HFFc6 (cell line): Measurements from ENCODE around the gene WDR90. TPM values are rescaled to one million over a fixed set of nuclear protein-coding genes. Genes with fewer than 3 reads are reported as not detected.

Source experiments
- DNase-seq: peaks from one replicate; pipeline ENCODE4 v3.0.0-alpha.2; 2018
- H3K27ac Mint-ChIP-seq: 2 replicates; pipeline ENCODE4 v1.8.0; 2020; ENCODE audit warnings: mild to moderate bottlenecking, mixed read lengths
- H3K27me3 Mint-ChIP-seq: 2 replicates; pipeline ENCODE4 v1.8.0; 2021; ENCODE audit warnings: mild to moderate bottlenecking, moderate library complexity, mixed read lengths; ENCODE audit not compliant: insufficient read depth
- H3K36me3 Mint-ChIP-seq: 2 replicates; pipeline ENCODE4 v1.8.0; 2021; ENCODE audit warnings: low read depth, mixed read lengths
- H3K4me1 Mint-ChIP-seq: 2 replicates; pipeline ENCODE4 v1.8.0; 2020; ENCODE audit warnings: low read depth, mixed read lengths
- H3K4me3 Mint-ChIP-seq: 2 replicates; pipeline ENCODE4 v1.8.0; 2020; ENCODE audit warnings: mild to moderate bottlenecking, moderate library complexity, mixed read lengths
- H3K9me3 Mint-ChIP-seq: 2 replicates; pipeline ENCODE4 v1.8.0; 2020; ENCODE audit warnings: mild to moderate bottlenecking, mixed read lengths
- CTCF ChIP-seq: fragments of 200-600 bp; sonication (generic); IDR thresholded peaks from 2 replicates; pipeline ENCODE4 v1.5.0; 2021; ENCODE audit warnings: antibody characterized with exemption, mild to moderate bottlenecking
- total RNA-seq, 6 experiments: library from RNA; stranded (reverse); fragmentation: NEBNext Ultra II Directional; extraction: Animal tissue kit (Norgen Biotek cat#: 25700); gene quantifications; 2 replicates in 1 of 6; 3 replicates in 5 of 6; pipeline ENCODE4 v1.2.3, GENCODE V29; 2021

Gene WDR90
- total RNA-seq, 6 experiments from 2014 or later, result 11.6 to 19.0 (median 17.7) TPM

GRCh38 chr16:698911-699671, 49.9 kb downstream of the WDR90 start:
- H3K27ac Mint-ChIP-seq, result no peak overlapping the region

GRCh38 chr16:700684-701584, 51.8 kb downstream of the WDR90 start:
- Mint-ChIP-seq H3K36me3 (no peaks in the 10 kb centered on the region), H3K4me3 (no peak overlapping the region), H3K27ac (no peak overlapping the region), H3K27me3 (peaks cover 26% of the 10 kb centered on the region), H3K4me1 (no peaks in the 10 kb centered on the region), H3K9me3 (no peaks in the 10 kb centered on the region)
- no peak for TF ChIP-seq CTCF
- DNase-seq, result no peak

More at GRCh38 chr16:698911-699671, 49.9 kb downstream of the WDR90 start:
- Mint-ChIP-seq H3K4me3 (no peak overlapping the region), H3K4me1 (no peaks in the 10 kb centered on the region), H3K36me3 (no peaks in the 10 kb centered on the region), H3K9me3 (no peaks in the 10 kb centered on the region), H3K27me3 (peaks cover 35% of the 10 kb centered on the region)
- DNase-seq, result no peak
- no peak for TF ChIP-seq CTCF

GRCh38 chr16:702341-702740, 53.2 kb downstream of the WDR90 start:
- no peak for TF ChIP-seq CTCF
- Mint-ChIP-seq H3K27ac (no peak overlapping the region), H3K4me1 (no peaks in the 10 kb centered on the region), H3K27me3 (peaks cover 32% of the 10 kb centered on the region), H3K4me3 (no peak overlapping the region), H3K36me3 (no peaks in the 10 kb centered on the region), H3K9me3 (no peaks in the 10 kb centered on the region)
- DNase-seq, result no peak

GRCh38 chr16:703406-703805, 54.2 kb downstream of the WDR90 start:
- Mint-ChIP-seq H3K9me3 (no peaks in the 10 kb centered on the region), H3K27ac (no peak overlapping the region), H3K4me3 (no peak overlapping the region), H3K36me3 (no peaks in the 10 kb centered on the region), H3K27me3 (peaks cover 37% of the 10 kb centered on the region), H3K4me1 (no peaks in the 10 kb centered on the region)
- no peak for DNase-seq
- no peak for TF ChIP-seq CTCF

- H3K27me3 Mint-ChIP-seq, result peaks cover 38% of the 10 kb centered on the region
- H3K36me3 Mint-ChIP-seq, result no peaks in the 10 kb centered on the region
These were observed 54.9 kb downstream of the WDR90 start for GRCh38 chr16:704047-704446.

More at GRCh38 chr16:704047-704446, 54.9 kb downstream of the WDR90 start:
- DNase-seq, result no peak
- Mint-ChIP-seq H3K9me3 (no peaks in the 10 kb centered on the region), H3K27ac (no peak overlapping the region), H3K4me1 (no peaks in the 10 kb centered on the region), H3K4me3 (no peak overlapping the region)
- TF ChIP-seq CTCF, result no peak
